GM12878 (cell line): ENCODE data around the gene SKIC8. TPM values are rescaled to one million over a fixed set of nuclear protein-coding genes. Genes with fewer than 3 reads are reported as not detected.

Source experiments
- BHLHE40 ChIP-seq, 2 experiments: fragments of 450-650 bp in 1 of 2; IDR thresholded peaks; 2 replicates each; pipeline ENCODE4 v1.6.1; 2011 to 2017; ENCODE audit warnings: low read depth in 2 of 2, borderline replicate concordance in 1 of 2, improper control_type of control experiment in 1 of 2, low read length in 1 of 2, mild to moderate bottlenecking in 1 of 2
- CHD1 ChIP-seq: IDR thresholded peaks from 2 replicates; pipeline ENCODE4 v1.6.1; 2012; ENCODE audit warnings: low read depth, low read length, improper control_type of control experiment
- CREB1 ChIP-seq: IDR thresholded peaks from 2 replicates; pipeline ENCODE4 v1.6.1; 2012; ENCODE audit warnings: low read depth, mild to moderate bottlenecking, inconsistent platforms
- ELK1 ChIP-seq: IDR thresholded peaks from 2 replicates; pipeline ENCODE4 v1.6.1; 2012; ENCODE audit warnings: low read depth, low read length, improper control_type of control experiment
- HCFC1 ChIP-seq: fragments of 150-350 bp; IDR thresholded peaks from 2 replicates; pipeline ENCODE4 v1.6.1; 2014; ENCODE audit warnings: low read length
- IKZF2 ChIP-seq, 2 experiments: fragments of 450-650 bp; IDR thresholded peaks; 2 replicates each; pipeline ENCODE4 v1.6.1; 2017; ENCODE audit warnings: mild to moderate bottlenecking in 2 of 2, moderate library complexity in 2 of 2
- MAX ChIP-seq: IDR thresholded peaks from 2 replicates; pipeline ENCODE4 v1.6.1; 2012; ENCODE audit warnings: low read depth, low read length, improper control_type of control experiment
- MYB ChIP-seq: fragments of 150-350 bp; IDR thresholded peaks from 2 replicates; pipeline ENCODE4 v1.6.1; 2014; ENCODE audit warnings: mild to moderate bottlenecking, low read depth, low read length, borderline replicate concordance
- NFYB ChIP-seq: IDR thresholded peaks from 2 replicates; pipeline ENCODE4 v1.6.1; 2011; ENCODE audit warnings: low read depth, mild to moderate bottlenecking, low read length, improper control_type of control experiment, moderate library complexity; ENCODE audit not compliant: insufficient read depth
- NR2C2 ChIP-seq: IDR thresholded peaks from 2 replicates; pipeline ENCODE4 v1.6.1; 2011; ENCODE audit warnings: borderline replicate concordance, low read depth; ENCODE audit not compliant: control insufficient read depth, insufficient read length
- NRF1 ChIP-seq: conservative IDR thresholded peaks from 2 replicates; pipeline ENCODE4 v1.6.1; 2011; ENCODE audit warnings: mild to moderate bottlenecking, low read depth, low read length, improper control_type of control experiment
- PAX5 ChIP-seq: IDR thresholded peaks from 2 replicates; pipeline ENCODE4 v1.6.1; 2011; ENCODE audit warnings: low read depth, low read length, borderline replicate concordance
- SP1 ChIP-seq: IDR thresholded peaks from one replicate; pipeline ENCODE4 v1.6.1; 2011; ENCODE audit warnings: low read depth, low read length
- STAT3 ChIP-seq: IDR thresholded peaks from 2 replicates; pipeline ENCODE4 v1.6.1; 2011; ENCODE audit warnings: low read depth, low read length, improper control_type of control experiment
- TBL1XR1 ChIP-seq: IDR thresholded peaks from 2 replicates; pipeline ENCODE4 v1.6.1; 2012; ENCODE audit warnings: low read depth, low read length, improper control_type of control experiment
- WRNIP1 ChIP-seq: IDR thresholded peaks from 2 replicates; pipeline ENCODE4 v1.6.1; 2011; ENCODE audit warnings: low read depth, low read length, improper control_type of control experiment, borderline replicate concordance
- YBX1 ChIP-seq: fragments of 450-650 bp; IDR thresholded peaks from 2 replicates; pipeline ENCODE4 v1.6.1; 2016; ENCODE audit warnings: antibody characterized with exemption
- ZBTB11 ChIP-seq: fragments of 450-650 bp; formaldehyde crosslinking; IDR thresholded peaks from 2 replicates; pipeline ENCODE4 v1.5.0; 2022; ENCODE audit warnings: mild to moderate bottlenecking, missing genetic modification characterization
- ZNF207 ChIP-seq: fragments of 450-650 bp; IDR thresholded peaks from 2 replicates; pipeline ENCODE4 v1.6.1; 2014; ENCODE audit warnings: antibody characterized with exemption, mild to moderate bottlenecking, borderline replicate concordance
- ZNF384 ChIP-seq: IDR thresholded peaks from 2 replicates; pipeline ENCODE4 v1.6.1; 2012; ENCODE audit warnings: low read depth, mild to moderate bottlenecking, low read length, improper control_type of control experiment, borderline replicate concordance
- polyA plus RNA-seq, 11 experiments: library from polyadenylated mRNA; depleted of rRNA in 4 of 11; unstranded in 6 of 11; stranded (reverse) in 5 of 11; fragments of >200 nt; fragmentation: Nextera tagmentation in 4 of 11; fragmentation: Illumina TruSeq in 1 of 11; extraction: Ambion mirVana in 4 of 11; extraction: Trizol in 1 of 11; gene quantifications; 1 replicate in 1 of 11; 2 replicates in 10 of 11; pipeline versions ENCODE4 v1.2.1 to v1.2.3, GENCODE V29; 2011 to 2016; ENCODE audit warnings: inconsistent platforms in 2 of 11, missing spikeins in 2 of 11, low read depth in 1 of 11
- total RNA-seq, 4 experiments: library from RNA; depleted of rRNA in 3 of 4; stranded (reverse); fragments of >200 nt in 3 of 4; fragmentation: Illumina TruSeq in 1 of 4; extraction: Trizol in 1 of 4; gene quantifications; 2 replicates each; pipeline versions ENCODE4 v1.2.1 to v1.2.3, GENCODE V29; 2013 to 2021
- TF ChIP-seq, protein P1 (sequence below): fragments of 450-650 bp; IDR thresholded peaks from 2 replicates; pipeline ENCODE4 v1.6.1; 2016; ENCODE audit warnings: mild to moderate bottlenecking
- TF ChIP-seq, protein P2 (sequence below): fragments of 450-650 bp; IDR thresholded peaks from 2 replicates; pipeline ENCODE4 v1.6.1; 2017; ENCODE audit warnings: mild to moderate bottlenecking

The SKIC8 gene
- total and polyA plus RNA-seq, 10 of the 15 experiments (the other 5 are each of a cell fraction or from before 2014, with no cell fraction given) = 57.0 to 288 (median 128) TPM

GRCh38 chr15:78299101-78299930, at the start of gene SKIC8 (continued):
- TF ChIP-seq TBL1XR1 (0 out of 2 replicates have a peak, but pooled peaks have one; percentile 8), MYB (0 out of 2 replicates have a peak, but pooled peaks have one; percentile 33), NFYB (no peak), HCFC1 (peak; percentile 72), NRF1 (no peak), WRNIP1 (no peak), BHLHE40 (IDR thresholded peaks at IDR 0.05; ENCODE audit: borderline replicate concordance in 1 of 2, low read depth in 2 of 2, low read length in 1 of 2) (peak; percentile 10 to 42; a peak in 2 of 4 replicates), YBX1 (no peak), MAX (peak; percentile 80), NR2C2 (no peak), IKZF2 (IDR thresholded peaks at IDR 0.05) (peak; percentile 78 to 79; a peak in 3 of 4 replicates), SP1 (peak; percentile 76), PAX5 (peak; percentile 18; the same call in 1 of the 2 replicates), CREB1 (peak; percentile 99), ELK1 (0 out of 2 replicates have a peak, but pooled peaks have one; percentile 37), ZNF384 (no peak), CHD1 (no peak), STAT3 (no peak), ZNF207 (peak; percentile 85), ZBTB11 (CRISPR knock-in tag) (no peak)
- TF ChIP-seq, protein P1, sequence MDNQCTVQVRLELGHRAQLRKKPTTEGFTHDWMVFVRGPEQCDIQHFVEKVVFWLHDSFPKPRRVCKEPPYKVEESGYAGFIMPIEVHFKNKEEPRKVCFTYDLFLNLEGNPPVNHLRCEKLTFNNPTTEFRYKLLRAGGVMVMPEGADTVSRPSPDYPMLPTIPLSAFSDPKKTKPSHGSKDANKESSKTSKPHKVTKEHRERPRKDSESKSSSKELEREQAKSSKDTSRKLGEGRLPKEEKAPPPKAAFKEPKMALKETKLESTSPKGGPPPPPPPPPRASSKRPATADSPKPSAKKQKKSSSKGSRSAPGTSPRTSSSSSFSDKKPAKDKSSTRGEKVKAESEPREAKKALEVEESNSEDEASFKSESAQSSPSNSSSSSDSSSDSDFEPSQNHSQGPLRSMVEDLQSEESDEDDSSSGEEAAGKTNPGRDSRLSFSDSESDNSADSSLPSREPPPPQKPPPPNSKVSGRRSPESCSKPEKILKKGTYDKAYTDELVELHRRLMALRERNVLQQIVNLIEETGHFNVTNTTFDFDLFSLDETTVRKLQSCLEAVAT = no peak
- TF ChIP-seq, protein P2, sequence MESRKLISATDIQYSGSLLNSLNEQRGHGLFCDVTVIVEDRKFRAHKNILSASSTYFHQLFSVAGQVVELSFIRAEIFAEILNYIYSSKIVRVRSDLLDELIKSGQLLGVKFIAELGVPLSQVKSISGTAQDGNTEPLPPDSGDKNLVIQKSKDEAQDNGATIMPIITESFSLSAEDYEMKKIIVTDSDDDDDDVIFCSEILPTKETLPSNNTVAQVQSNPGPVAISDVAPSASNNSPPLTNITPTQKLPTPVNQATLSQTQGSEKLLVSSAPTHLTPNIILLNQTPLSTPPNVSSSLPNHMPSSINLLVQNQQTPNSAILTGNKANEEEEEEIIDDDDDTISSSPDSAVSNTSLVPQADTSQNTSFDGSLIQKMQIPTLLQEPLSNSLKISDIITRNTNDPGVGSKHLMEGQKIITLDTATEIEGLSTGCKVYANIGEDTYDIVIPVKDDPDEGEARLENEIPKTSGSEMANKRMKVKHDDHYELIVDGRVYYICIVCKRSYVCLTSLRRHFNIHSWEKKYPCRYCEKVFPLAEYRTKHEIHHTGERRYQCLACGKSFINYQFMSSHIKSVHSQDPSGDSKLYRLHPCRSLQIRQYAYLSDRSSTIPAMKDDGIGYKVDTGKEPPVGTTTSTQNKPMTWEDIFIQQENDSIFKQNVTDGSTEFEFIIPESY = no peak
